ENCODE measurements around the gene SLC19A3.

DNA sequence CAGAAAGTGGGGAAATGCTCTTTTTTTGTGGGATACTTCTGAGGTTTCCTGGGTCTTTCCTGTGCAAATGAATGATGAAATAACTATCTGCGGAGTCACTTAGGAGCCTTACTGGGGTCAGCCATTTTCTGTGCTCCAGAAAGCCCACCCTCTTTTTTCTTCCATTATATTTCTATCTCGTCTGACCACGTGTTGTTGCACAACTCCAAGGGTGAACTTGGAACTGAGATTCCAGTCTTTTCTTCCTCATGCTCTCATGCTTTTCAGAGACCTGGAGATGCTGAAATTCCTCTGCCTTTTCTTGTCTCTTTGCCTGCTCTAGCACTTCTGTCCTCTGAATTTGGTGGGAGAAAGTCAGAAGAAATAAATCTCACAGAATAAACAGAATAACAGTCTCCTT lies 56.0 kb downstream of the SLC19A3 start:
- TF ChIP-seq, protein P1, sequence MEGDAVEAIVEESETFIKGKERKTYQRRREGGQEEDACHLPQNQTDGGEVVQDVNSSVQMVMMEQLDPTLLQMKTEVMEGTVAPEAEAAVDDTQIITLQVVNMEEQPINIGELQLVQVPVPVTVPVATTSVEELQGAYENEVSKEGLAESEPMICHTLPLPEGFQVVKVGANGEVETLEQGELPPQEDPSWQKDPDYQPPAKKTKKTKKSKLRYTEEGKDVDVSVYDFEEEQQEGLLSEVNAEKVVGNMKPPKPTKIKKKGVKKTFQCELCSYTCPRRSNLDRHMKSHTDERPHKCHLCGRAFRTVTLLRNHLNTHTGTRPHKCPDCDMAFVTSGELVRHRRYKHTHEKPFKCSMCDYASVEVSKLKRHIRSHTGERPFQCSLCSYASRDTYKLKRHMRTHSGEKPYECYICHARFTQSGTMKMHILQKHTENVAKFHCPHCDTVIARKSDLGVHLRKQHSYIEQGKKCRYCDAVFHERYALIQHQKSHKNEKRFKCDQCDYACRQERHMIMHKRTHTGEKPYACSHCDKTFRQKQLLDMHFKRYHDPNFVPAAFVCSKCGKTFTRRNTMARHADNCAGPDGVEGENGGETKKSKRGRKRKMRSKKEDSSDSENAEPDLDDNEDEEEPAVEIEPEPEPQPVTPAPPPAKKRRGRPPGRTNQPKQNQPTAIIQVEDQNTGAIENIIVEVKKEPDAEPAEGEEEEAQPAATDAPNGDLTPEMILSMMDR (IDR thresholded peaks at IDR 0.05), result no peak
- no peak for TF ChIP-seq POLR2A (IDR thresholded peaks at IDR 0.05)
